HPDE6-E6E7 (cell line): ENCODE measurements around the gene EMP2.
"Not testable (repeated sequence)": the region's sequence is repeated elsewhere in the genome, so short reads cannot be mapped to it uniquely, and the experiment has no call there.

Experiments used
- DNase-seq: peaks from one replicate; pipeline ENCODE4 v3.0.0; 2011; ENCODE audit warnings: missing footprints; ENCODE audit errors: extremely low spot score

Gene EMP2

GRCh38 chr16:10521681-10522274, 58.6 kb downstream of the EMP2 start:
- DNase-seq = peak; percentile 62

- DNase-seq = no peak
Observed at GRCh38 chr16:10520869-10521578, 59.4 kb downstream of the EMP2 start.

GRCh38 chr16:10519929-10520868, 60.2 kb downstream of the EMP2 start:
- DNase-seq = no peak

- DNase-seq = no peak
Observed at GRCh38 chr16:10519297-10519696, 61.1 kb downstream of the EMP2 start.

- no peak for DNase-seq
Observed at GRCh38 chr16:10518479-10519041, 61.8 kb downstream of the EMP2 start.

GRCh38 chr16:10517868-10518267, 62.5 kb downstream of the EMP2 start:
- no peak for DNase-seq

GRCh38 chr16:10514369-10515055, 65.9 kb downstream of the EMP2 start:
- peak; percentile 25 for DNase-seq

- DNase-seq = no peak
Observed at GRCh38 chr16:10511829-10512228, 68.6 kb downstream of the EMP2 start.

GRCh38 chr16:10510279-10510678, 70.1 kb downstream of the EMP2 start:
- DNase-seq = no peak

GRCh38 chr16:10509534-10510025, 70.8 kb downstream of the EMP2 start:
- peak; percentile 80 for DNase-seq

- DNase-seq = not testable (repeated sequence)
Observed at GRCh38 chr16:10505286-10505685, 75.1 kb downstream of the EMP2 start.

GRCh38 chr16:10504404-10504885, 76.0 kb downstream of the EMP2 start:
- no peak for DNase-seq

- no peak for DNase-seq
Observed at GRCh38 chr16:10502776-10503175, 77.6 kb downstream of the EMP2 start.

- DNase-seq = no peak
Observed at GRCh38 chr16:10501016-10501607, 79.3 kb downstream of the EMP2 start.

GRCh38 chr16:10500582-10500981, 79.8 kb downstream of the EMP2 start:
- DNase-seq = no peak

GRCh38 chr16:10497132-10498101, 83.0 kb downstream of the EMP2 start:
- no peak for DNase-seq

- DNase-seq = no peak
Observed at GRCh38 chr16:10495031-10495345, 85.4 kb downstream of the EMP2 start.

- no peak for DNase-seq
Observed at GRCh38 chr16:10494343-10495030, 85.9 kb downstream of the EMP2 start.

- DNase-seq = no peak
Observed at GRCh38 chr16:10493276-10493675, 87.1 kb downstream of the EMP2 start.
